Activated CD8-positive, alpha-beta memory T cell treated with anti-CD3 and anti-CD28 coated beads, Interleukin-2, amount 50 U/mL, for 1 hour (primary cell): Measurements from ENCODE around the gene SLC19A1.

ENCODE experiments used
- DNase-seq: peaks from one replicate; pipeline ENCODE4 v3.0.0-alpha.2; 2020; ENCODE audit errors: extremely low read depth

Gene SLC19A1

GRCh38 chr21:45493401-45494001 is 48.7 kb downstream of the SLC19A1 start:
- DNase-seq = no peak

GRCh38 chr21:45492765-45493164 is 49.5 kb downstream of the SLC19A1 start:
- DNase-seq = no peak

- DNase-seq = no peak
Measured at GRCh38 chr21:45491623-45492022, 50.6 kb downstream of the SLC19A1 start.

GRCh38 chr21:45491056-45491455 is 51.2 kb downstream of the SLC19A1 start:
- no peak for DNase-seq

GRCh38 chr21:45490049-45490731 is 52.0 kb downstream of the SLC19A1 start:
- DNase-seq = no peak

- no peak for DNase-seq
Measured at GRCh38 chr21:45489722-45489982, 52.6 kb downstream of the SLC19A1 start.

GRCh38 chr21:45488931-45489721 is 53.1 kb downstream of the SLC19A1 start:
- no peak for DNase-seq

GRCh38 chr21:45487891-45488600 is 54.2 kb downstream of the SLC19A1 start:
- no peak for DNase-seq

GRCh38 chr21:45487161-45487806 is 55.0 kb downstream of the SLC19A1 start:
- no peak for DNase-seq

- DNase-seq = no peak
Measured at GRCh38 chr21:45486443-45487160, 55.6 kb downstream of the SLC19A1 start.

GRCh38 chr21:45485686-45486442 is 56.4 kb downstream of the SLC19A1 start:
- DNase-seq = no peak

GRCh38 chr21:45484318-45484717 is 57.9 kb downstream of the SLC19A1 start:
- DNase-seq = no peak

- DNase-seq = no peak
Measured at GRCh38 chr21:45482899-45483821, 59.1 kb downstream of the SLC19A1 start.

- no peak for DNase-seq
Measured at GRCh38 chr21:45481977-45482898, 60.0 kb downstream of the SLC19A1 start.

- no peak for DNase-seq
Measured at GRCh38 chr21:45481566-45481965, 60.7 kb downstream of the SLC19A1 start.

GRCh38 chr21:45480701-45481500 is 61.3 kb downstream of the SLC19A1 start:
- DNase-seq = no peak
